OCI-LY7 (cell line): ENCODE measurements around the gene TMEM89. TPM values are rescaled to one million over a fixed set of nuclear protein-coding genes. Genes with fewer than 3 reads are reported as not detected.

Experiments used
- BruUV-seq: library from RNA; stranded (reverse); fragments of 400-500 nt; replicated peaks from 2 replicates; lab custom pipeline; 2021; lab: Mats Ljungman, UMichigan
- CTCF ChIA-PET: fragments of 300-600 bp; sonication (Branson Sonifier 250); formaldehyde crosslinking; loops from one replicate; lab custom pipeline; 2022; ENCODE audit warnings: antibody characterized with exemption; ENCODE audit not compliant: unreplicated experiment; lab: Charles Lee
- POLR2A ChIA-PET: fragments of 300-600 bp; sonication (Branson Sonifier 250); formaldehyde crosslinking; loops from one replicate; lab custom pipeline; 2022; ENCODE audit warnings: antibody characterized with exemption; lab: Charles Lee
- DNase-seq: peaks from one replicate; pipeline ENCODE4 v3.0.0-alpha.2; 2015; ENCODE audit warnings: low spot score
- H2AFZ ChIP-seq: fragments of 200-600 bp; sonication (generic), shearing (Covaris generic); 2 replicates; pipeline ENCODE4 v1.6.1; 2014; ENCODE audit warnings: mild to moderate bottlenecking, antibody characterized with exemption, low read length, moderate library complexity
- H3K27ac ChIP-seq: fragments of 200-600 bp; sonication (generic); 2 replicates; pipeline ENCODE4 v1.5.1; 2014; ENCODE audit warnings: mixed run types, low read depth, mild to moderate bottlenecking, moderate library complexity, low read length, inconsistent platforms; ENCODE audit not compliant: poor library complexity, severe bottlenecking
- H3K36me3 ChIP-seq: fragments of 200-600 bp; sonication (generic); 2 replicates; pipeline ENCODE4 v1.6.1; 2014; ENCODE audit warnings: mild to moderate bottlenecking, antibody characterized with exemption, low read length, moderate library complexity, mixed read lengths; ENCODE audit not compliant: insufficient read depth
- H3K4me1 ChIP-seq: fragments of 200-600 bp; sonication (generic); 2 replicates; pipeline ENCODE4 v1.5.1; 2014; ENCODE audit warnings: mild to moderate bottlenecking, low read length; ENCODE audit not compliant: insufficient read depth, poor library complexity, severe bottlenecking
- H3K4me2 ChIP-seq: fragments of 200-600 bp; sonication (generic); 2 replicates; pipeline ENCODE4 v1.6.1; 2014; ENCODE audit warnings: mild to moderate bottlenecking, low read length
- H3K4me3 ChIP-seq: fragments of 200-600 bp; sonication (generic); 2 replicates; pipeline ENCODE4 v1.5.1; 2014; ENCODE audit warnings: mild to moderate bottlenecking, low read depth, low read length; ENCODE audit not compliant: poor library complexity, severe bottlenecking
- H3K79me2 ChIP-seq: fragments of 200-600 bp; sonication (generic); 2 replicates; pipeline ENCODE4 v1.6.1; 2016; ENCODE audit warnings: low read depth, mild to moderate bottlenecking, low read length, moderate library complexity, mixed read lengths; ENCODE audit not compliant: insufficient read depth
- H3K9me2 ChIP-seq: fragments of 200-600 bp; sonication (generic); 2 replicates; pipeline ENCODE4 v1.6.1; 2016; ENCODE audit warnings: mild to moderate bottlenecking, low read length, mixed read lengths; ENCODE audit not compliant: insufficient read depth
- H3K9me3 ChIP-seq: fragments of 200-600 bp; sonication (generic); 2 replicates; pipeline ENCODE4 v1.6.1; 2014; ENCODE audit warnings: mild to moderate bottlenecking, mixed run types, low read length, mixed read lengths
- H4K20me1 ChIP-seq: fragments of 200-600 bp; sonication (generic); 2 replicates; pipeline ENCODE4 v1.6.1; 2014; ENCODE audit warnings: mild to moderate bottlenecking, antibody characterized with exemption, low read length, moderate library complexity, mixed read lengths; ENCODE audit not compliant: insufficient read depth
- EZH2phosphoT487 ChIP-seq: fragments of 200-600 bp; sonication (generic); IDR thresholded peaks from 2 replicates; pipeline ENCODE4 v1.6.1; 2018; ENCODE audit warnings: low read depth, borderline replicate concordance, mild to moderate bottlenecking, mixed run types, antibody characterized with exemption, low read length, moderate library complexity, mixed read lengths
- intact Hi-C: fragments of 100-400 bp; cut with micrococcal nuclease; formaldehyde crosslinking; loops from one replicate; pipeline ENCODE4 v1.10.0; 2022; ENCODE audit not compliant: unreplicated experiment
- total RNA-seq, 2 experiments: library from RNA; depleted of rRNA in 1 of 2; stranded (reverse); fragments of >200 nt in 1 of 2; shearing (Covaris generic) in 1 of 2; gene quantifications; 2 replicates each; pipeline ENCODE4 v1.2.3, GENCODE V29; 2014 to 2022
- TF ChIP-seq, protein P1 (sequence below): fragments of 200-600 bp; sonication (generic); conservative IDR thresholded peaks from 2 replicates; pipeline ENCODE4 v1.5.1; 2014; ENCODE audit warnings: mild to moderate bottlenecking, antibody characterized with exemption, low read length, moderate library complexity, mixed read lengths

The TMEM89 gene
- total RNA-seq, 2 experiments from 2014 or later, result 1.6 TPM; not detected in 1

DNA sequence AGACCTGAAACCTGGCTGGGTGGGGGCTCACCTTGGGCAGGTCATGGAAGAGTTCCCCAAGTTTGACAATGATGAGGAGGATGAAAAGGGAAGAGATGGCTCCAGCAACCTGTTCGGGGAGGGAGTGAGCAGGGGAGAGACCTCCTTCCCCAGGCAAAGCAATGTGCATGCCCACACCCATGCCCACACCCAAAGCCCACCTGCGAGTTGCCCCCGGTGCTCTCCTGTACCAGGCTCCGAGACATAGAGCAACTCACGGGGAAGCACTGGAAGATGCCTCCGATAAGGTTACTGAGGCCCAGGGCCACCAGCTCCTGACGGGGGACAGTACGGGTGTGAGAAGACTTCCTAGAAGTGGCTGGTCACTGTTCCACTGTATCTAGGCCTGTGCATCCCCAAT lies 8.8 kb upstream of the TMEM89 start:
- Histone ChIP-seq H4K20me1 (no peaks in the 10 kb centered on the region; the same call in 1 of the 2 replicates), H3K4me3 (no peak overlapping the region), H3K4me1 (peaks cover 10% of the 10 kb centered on the region), H3K27ac (no peak overlapping the region), H3K79me2 (no peaks in the 10 kb centered on the region), H3K9me3 (no peaks in the 10 kb centered on the region), H2AFZ (no peak overlapping the region), H3K36me3 (peaks cover 9% of the 10 kb centered on the region; the same call in 1 of the 2 replicates), H3K4me2 (no peak overlapping the region), H3K9me2 (no peaks in the 10 kb centered on the region)
- ChIA-PET POLR2A (no interaction called here), CTCF (no interaction called here)
- intact Hi-C loops, result loop anchor here (10.0 kb wide), 2 partner anchors 186 to 226 kb away; partner anchors contain the start of genes ATRIP, CCDC51 and TMA7
- no TSS peak for BruUV-seq
- DNase-seq, result no peak
- TF ChIP-seq EZH2phosphoT487, result no peak
- TF ChIP-seq, protein P1, sequence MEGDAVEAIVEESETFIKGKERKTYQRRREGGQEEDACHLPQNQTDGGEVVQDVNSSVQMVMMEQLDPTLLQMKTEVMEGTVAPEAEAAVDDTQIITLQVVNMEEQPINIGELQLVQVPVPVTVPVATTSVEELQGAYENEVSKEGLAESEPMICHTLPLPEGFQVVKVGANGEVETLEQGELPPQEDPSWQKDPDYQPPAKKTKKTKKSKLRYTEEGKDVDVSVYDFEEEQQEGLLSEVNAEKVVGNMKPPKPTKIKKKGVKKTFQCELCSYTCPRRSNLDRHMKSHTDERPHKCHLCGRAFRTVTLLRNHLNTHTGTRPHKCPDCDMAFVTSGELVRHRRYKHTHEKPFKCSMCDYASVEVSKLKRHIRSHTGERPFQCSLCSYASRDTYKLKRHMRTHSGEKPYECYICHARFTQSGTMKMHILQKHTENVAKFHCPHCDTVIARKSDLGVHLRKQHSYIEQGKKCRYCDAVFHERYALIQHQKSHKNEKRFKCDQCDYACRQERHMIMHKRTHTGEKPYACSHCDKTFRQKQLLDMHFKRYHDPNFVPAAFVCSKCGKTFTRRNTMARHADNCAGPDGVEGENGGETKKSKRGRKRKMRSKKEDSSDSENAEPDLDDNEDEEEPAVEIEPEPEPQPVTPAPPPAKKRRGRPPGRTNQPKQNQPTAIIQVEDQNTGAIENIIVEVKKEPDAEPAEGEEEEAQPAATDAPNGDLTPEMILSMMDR, result no peak

GRCh38 chr3:48629894-48630293 lies 8.3 kb upstream of the TMEM89 start:
- DNase-seq, result no peak
- peaks cover 11% of the 10 kb centered on the region; the same call in 1 of the 2 replicates for H3K36me3 ChIP-seq
- H3K27ac ChIP-seq, result no peak overlapping the region
- TF ChIP-seq, protein P1, result no peak
- no peak for TF ChIP-seq EZH2phosphoT487
- no peaks in the 10 kb centered on the region for H3K9me2 ChIP-seq
- H3K4me2 ChIP-seq, result no peak overlapping the region
- no peaks in the 10 kb centered on the region for H3K9me3 ChIP-seq
- H3K4me3 ChIP-seq, result no peak overlapping the region
- no peaks in the 10 kb centered on the region for H3K79me2 ChIP-seq
- POLR2A ChIA-PET, result interaction anchor here (0.6 kb wide), 1 partner anchor 258 kb away, joined by 4 read pairs; no protein-coding TSS in a partner anchor
- H2AFZ ChIP-seq, result no peak overlapping the region
- CTCF ChIA-PET, result no interaction called here
- BruUV-seq, result no TSS peak
- intact Hi-C loops, result loop anchor here (10.0 kb wide), 2 partner anchors 185 to 225 kb away; partner anchors contain the start of genes ATRIP, CCDC51 and TMA7
- H4K20me1 ChIP-seq, result no peaks in the 10 kb centered on the region; the same call in 1 of the 2 replicates
- H3K4me1 ChIP-seq, result peaks cover 10% of the 10 kb centered on the region

- peaks cover 11% of the 10 kb centered on the region; the same call in 1 of the 2 replicates for H3K36me3 ChIP-seq
- H3K27ac ChIP-seq, result no peak overlapping the region
- H3K9me2 ChIP-seq, result no peaks in the 10 kb centered on the region
- H3K4me2 ChIP-seq, result no peak overlapping the region
- intact Hi-C loops, result no loop called here
- H3K9me3 ChIP-seq, result no peaks in the 10 kb centered on the region
- TF ChIP-seq, protein P1, result no peak
- TF ChIP-seq EZH2phosphoT487, result no peak
- H3K79me2 ChIP-seq, result no peaks in the 10 kb centered on the region
- H2AFZ ChIP-seq, result no peak overlapping the region
- no peaks in the 10 kb centered on the region for H4K20me1 ChIP-seq
- ChIA-PET POLR2A (no interaction called here), CTCF (no interaction called here)
- no peak overlapping the region for H3K4me3 ChIP-seq
- no peak for DNase-seq
- no TSS peak for BruUV-seq
- peaks cover 9% of the 10 kb centered on the region for H3K4me1 ChIP-seq
These were observed 6.9 kb upstream of the TMEM89 start for GRCh38 chr3:48628277-48629017.
